A549 treated with DMSO at 1 μM for 4 hours (cell line): Measurements from ENCODE around the gene STAT6. TPM values are rescaled to one million over a fixed set of nuclear protein-coding genes. Genes with fewer than 3 reads are reported as not detected.

Experiments used
- total RNA-seq: library from RNA; stranded (reverse); fragments of 200-300 nt; extraction: Qiagen RNA extraction; gene quantifications from 5 replicates; pipeline ENCODE4 v1.2.3, GENCODE V29; 2022; ENCODE audit warnings: low read depth

STAT6 gene
- 43.8 to 56.6 TPM (median 55.8 TPM) in 5 replicates for total RNA-seq

GRCh38 chr12:57111031-57111734 lies at the start of gene STAT6:
TSS of gene STAT6 (minus strand) at chr12:57111362. CDS start at chr12:57108278, 3,084 bp downstream.

GRCh38 chr12:57146961-57147944 lies 36.1 kb upstream of the STAT6 start, which contains the start of gene LRP1-AS:
TSS of gene LRP1-AS (minus strand) at chr12:57147619.

GRCh38 chr12:57127726-57128518 lies 16.8 kb upstream of the STAT6 start, which contains the start of gene LRP1:
TSS of gene LRP1 (plus strand) at chr12:57128483. CDS start at chr12:57128965, 482 bp downstream.

GRCh38 chr12:57088354-57089270 lies 22.6 kb downstream of the STAT6 start, which contains the start of gene NAB2:
TSS of gene NAB2 (plus strand) at chr12:57089114. CDS start at chr12:57089272, 158 bp downstream.

GRCh38 chr12:57078519-57079404 lies 32.4 kb downstream of the STAT6 start, which contains the start of gene NEMP1:
TSS of gene NEMP1 (minus strand) at chr12:57078791. CDS start at chr12:57078745, 46 bp downstream.

GRCh38 chr12:57049890-57050289 lies 61.3 kb downstream of the STAT6 start, which contains the start of gene MYO1A:
TSS of gene MYO1A (minus strand) at chr12:57050129. CDS start at chr12:57048323, 1,806 bp downstream.

Other genes starting within 250 kb of the STAT6 start
- not detected in 5 replicates for gene SDR9C7, start 177.0 kb downstream of the STAT6 start, total RNA-seq
- gene RDH16, start 153.8 kb downstream of the STAT6 start, total RNA-seq = 0.05 to 0.16 TPM (median 0.09 TPM) in 5 replicates
- 5.3 to 6.6 TPM (median 6.4 TPM) in 5 replicates for gene ZBTB39, start 104.8 kb downstream of the STAT6 start, total RNA-seq
- 0.18 to 0.42 TPM in 2 of 5 replicates, not detected in the others for gene TAC3, start 94.8 kb downstream of the STAT6 start, total RNA-seq
- 0.12 to 0.42 TPM (median 0.22 TPM) in 5 replicates for gene MYO1A, start 61.2 kb downstream of the STAT6 start, total RNA-seq
- 15.1 to 21.3 TPM (median 17.3 TPM) in 5 replicates for gene NEMP1, start 32.6 kb downstream of the STAT6 start, total RNA-seq
- gene NAB2, start 22.2 kb downstream of the STAT6 start, total RNA-seq = 15.3 to 24.1 TPM (median 18.8 TPM) in 5 replicates
- 18.0 to 25.7 TPM (median 21.5 TPM) in 5 replicates for gene LRP1, start 17.1 kb upstream of the STAT6 start, total RNA-seq
- gene LRP1-AS, start 36.3 kb upstream of the STAT6 start, total RNA-seq = not detected in 5 replicates
- gene NXPH4, start 105.4 kb upstream of the STAT6 start, total RNA-seq = 4.6 to 6.2 TPM (median 5.0 TPM) in 5 replicates
- 118 to 151 TPM (median 142 TPM) in 5 replicates for gene SHMT2, start 118.3 kb upstream of the STAT6 start, total RNA-seq
- 0.16 to 0.57 TPM (median 0.27 TPM) in 5 replicates for gene STAC3, start 139.8 kb upstream of the STAT6 start, total RNA-seq